GM10266 (cell line): ENCODE data around the gene IGFALS.

ENCODE experiments used
- DNase-seq: peaks from one replicate; pipeline ENCODE4 v3.0.0; 2012; ENCODE audit errors: extremely low spot score
- CTCF ChIP-seq: IDR thresholded peaks from 2 replicates; pipeline ENCODE4 v1.5.1; 2012; ENCODE audit warnings: mild to moderate bottlenecking, low read depth; ENCODE audit not compliant: control insufficient read depth, insufficient read depth; ENCODE audit errors: missing control alignments

IGFALS gene

GRCh38 chr16:1788708-1789100 is 4.8 kb downstream of the IGFALS start:
- TF ChIP-seq CTCF = no peak
- DNase-seq = no peak

DNA sequence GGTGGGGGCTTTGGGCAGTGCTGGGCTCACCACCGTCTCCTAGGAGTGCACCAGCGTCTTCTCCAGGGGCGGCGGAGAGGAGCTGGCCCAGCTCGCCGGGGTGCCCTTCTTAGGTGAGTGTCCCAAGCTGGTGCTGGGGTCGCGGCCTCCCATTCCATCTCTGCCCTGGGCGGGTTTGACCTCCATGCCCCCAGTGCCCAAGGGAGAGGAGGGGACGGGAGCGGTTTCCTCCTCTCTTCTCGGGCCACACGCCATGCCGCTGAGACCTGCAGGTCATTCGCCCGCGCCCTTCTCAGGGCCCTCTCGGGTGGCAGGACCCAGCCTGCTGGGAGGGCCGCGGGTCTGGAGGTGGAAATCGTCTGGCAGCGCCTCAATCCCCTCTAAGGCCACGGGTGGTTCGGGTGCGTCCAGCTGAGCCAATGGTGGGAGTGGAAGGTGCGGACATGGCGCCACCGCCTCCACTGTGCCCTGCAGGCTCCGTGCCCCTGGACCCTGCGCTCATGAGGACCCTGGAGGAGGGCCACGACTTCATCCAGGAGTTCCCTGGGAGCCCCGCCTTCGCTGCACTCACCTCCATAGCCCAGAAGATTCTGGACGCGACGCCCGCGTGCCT is 5.3 kb downstream of the IGFALS start:
- no peak for TF ChIP-seq CTCF
- DNase-seq = no peak

DNA sequence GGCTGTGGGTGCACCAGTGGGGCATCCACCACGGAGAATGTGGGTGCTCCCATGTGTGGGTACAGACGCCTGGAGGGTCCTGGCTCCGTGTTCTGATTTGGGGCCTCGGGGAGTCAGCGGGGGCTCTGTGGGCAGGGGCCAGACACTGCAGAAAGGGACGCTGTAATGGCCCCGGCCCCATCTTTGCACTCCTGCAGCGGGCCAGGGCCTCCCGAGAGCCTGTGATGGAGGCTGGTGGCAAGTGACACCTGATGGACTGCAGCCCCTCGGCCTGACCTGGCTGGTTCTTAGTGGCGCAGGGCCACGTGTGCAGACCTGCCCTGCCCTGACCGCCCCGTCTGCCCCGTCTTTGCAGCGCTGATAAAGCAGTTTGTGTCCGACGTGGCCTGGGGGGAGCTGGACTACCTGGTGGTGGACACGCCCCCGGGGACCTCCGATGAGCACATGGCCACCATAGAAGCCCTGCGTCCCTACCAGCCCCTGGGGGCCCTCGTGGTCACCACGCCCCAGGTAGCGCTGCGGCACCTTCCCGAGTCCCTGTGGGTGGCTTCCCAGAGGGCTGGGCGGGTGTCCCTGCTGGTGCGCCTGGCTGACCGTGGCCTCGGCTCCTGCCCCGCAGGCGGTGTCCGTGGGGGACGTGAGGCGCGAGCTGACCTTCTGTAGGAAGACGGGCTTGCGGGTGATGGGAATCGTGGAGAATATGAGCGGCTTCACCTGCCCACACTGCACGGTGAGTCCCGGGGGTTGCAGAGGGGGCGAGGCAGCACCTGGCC is 6.0 kb downstream of the IGFALS start:
- DNase-seq = no peak
- no peak for TF ChIP-seq CTCF

GRCh38 chr16:1787056-1787321 is 6.5 kb downstream of the IGFALS start:
- TF ChIP-seq CTCF = no peak
- no peak for DNase-seq

- DNase-seq = no peak
- no peak for TF ChIP-seq CTCF
Observed at GRCh38 chr16:1786242-1787055, 7.1 kb downstream of the IGFALS start.

DNA sequence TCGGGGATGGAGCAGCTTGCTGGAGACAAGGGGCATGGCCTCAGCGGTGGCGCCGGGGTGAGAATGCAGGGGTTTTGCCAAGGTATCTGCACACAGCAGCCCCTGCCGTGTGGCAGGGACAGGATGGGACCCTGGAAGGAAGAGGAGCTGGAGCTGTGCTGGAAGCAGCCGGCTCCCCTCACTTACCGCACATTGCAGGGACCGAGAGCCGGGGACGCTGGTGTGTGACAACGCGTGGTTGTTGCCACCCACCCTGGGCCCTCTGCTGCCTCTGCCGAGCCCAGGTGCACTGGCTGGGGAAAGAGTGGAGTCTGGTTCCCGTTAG is 7.7 kb downstream of the IGFALS start:
- TF ChIP-seq CTCF = no peak
- DNase-seq = no peak
